Left renal pelvis (tissue), 4 donors: Measurements from ENCODE around the gene HDAC11. TPM values are rescaled to one million over a fixed set of nuclear protein-coding genes. Genes with fewer than 3 reads are reported as not detected.
"Not testable (repeated sequence)": the region's sequence is repeated elsewhere in the genome, so short reads cannot be mapped to it uniquely, and the experiment has no call there.

Source experiments
- DNase-seq, 4 donors: peaks; one replicate each; pipeline ENCODE4 v3.0.0-alpha.2; 2013; ENCODE audit warnings: low read depth in 4 of 4, low spot score in 3 of 4
- polyA plus RNA-seq, 4 donors: library from polyadenylated mRNA; unstranded; fragments of 120-200 nt; gene quantifications; one replicate each; pipeline ENCODE4 v1.2.1, GENCODE V29; 2013; ENCODE audit not compliant: insufficient read length in 4 of 4

The HDAC11 gene
- polyA plus RNA-seq, 4 donors: 5.2 to 24.5 (median 18.3) TPM

DNA sequence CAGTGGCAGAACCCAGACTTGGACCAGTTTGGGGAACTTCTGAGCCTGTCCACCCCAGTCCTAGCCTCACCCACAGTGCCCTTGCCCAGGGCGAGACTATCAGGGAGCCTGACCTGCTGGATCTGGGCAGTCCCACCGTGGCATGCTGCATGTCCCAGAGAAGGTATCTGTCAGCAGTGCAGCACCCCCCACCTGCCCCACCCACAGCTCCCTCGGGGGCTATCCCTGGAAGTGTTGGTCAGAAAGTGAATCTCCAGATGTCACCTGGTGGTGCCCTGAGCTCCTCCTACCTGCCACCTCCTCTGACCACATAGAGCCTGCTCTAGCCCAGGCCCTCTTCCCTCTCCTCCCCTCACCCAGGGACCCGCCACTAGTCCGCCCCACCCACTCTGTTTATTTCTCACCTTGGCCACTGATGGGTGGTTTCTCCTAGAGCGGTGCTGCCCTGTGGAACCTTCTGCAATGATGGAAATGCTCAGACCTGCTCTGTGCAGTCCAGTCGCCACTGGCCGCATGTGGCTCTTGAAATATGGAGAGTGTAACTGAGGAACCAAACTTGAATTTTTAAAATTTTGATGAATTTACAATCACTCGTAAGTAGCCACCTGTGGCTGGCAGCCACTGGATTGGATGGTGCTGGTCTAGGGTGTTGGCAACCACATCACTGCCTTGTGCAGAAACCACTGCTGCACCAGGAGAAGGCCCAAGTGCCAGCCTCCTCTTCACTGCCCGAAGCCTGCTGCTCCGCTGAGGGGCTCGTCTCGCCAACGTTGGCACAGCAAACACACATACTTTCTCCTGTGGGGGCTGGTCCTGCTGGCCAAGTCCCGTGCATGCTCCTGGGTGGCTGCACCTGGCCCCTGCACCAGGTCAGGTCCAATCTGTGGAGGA, 13.1 kb downstream of the HDAC11 start:
- no peak for DNase-seq

DNA sequence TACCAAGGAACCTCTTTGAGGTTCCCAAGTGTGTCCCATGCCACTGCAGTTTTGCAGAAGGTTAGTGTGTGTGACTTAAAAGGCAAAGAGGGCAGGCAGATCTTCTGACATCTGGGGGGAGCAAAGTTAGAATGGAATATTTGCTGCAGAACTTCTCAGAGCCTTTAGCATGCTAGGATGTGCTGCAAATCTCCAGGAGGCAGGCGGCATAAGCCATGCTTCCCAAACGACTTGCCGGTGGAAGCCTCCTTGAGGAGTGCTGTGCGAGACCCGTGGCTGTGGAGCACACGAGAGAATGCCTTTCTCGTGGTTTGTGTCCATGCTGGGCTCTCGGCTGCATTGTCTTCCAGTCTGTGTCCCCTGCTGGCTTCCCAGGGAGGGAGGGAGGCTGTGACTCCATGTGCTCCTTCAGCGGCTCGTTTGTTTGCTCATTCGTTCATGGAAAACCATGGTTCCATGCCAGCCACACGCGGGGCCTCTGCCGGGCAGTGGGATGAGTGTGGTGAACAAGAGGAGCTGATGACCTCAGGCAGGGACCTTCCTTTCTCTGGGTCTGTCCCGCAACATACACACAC, 13.8 kb downstream of the HDAC11 start:
- no peak for DNase-seq

DNA sequence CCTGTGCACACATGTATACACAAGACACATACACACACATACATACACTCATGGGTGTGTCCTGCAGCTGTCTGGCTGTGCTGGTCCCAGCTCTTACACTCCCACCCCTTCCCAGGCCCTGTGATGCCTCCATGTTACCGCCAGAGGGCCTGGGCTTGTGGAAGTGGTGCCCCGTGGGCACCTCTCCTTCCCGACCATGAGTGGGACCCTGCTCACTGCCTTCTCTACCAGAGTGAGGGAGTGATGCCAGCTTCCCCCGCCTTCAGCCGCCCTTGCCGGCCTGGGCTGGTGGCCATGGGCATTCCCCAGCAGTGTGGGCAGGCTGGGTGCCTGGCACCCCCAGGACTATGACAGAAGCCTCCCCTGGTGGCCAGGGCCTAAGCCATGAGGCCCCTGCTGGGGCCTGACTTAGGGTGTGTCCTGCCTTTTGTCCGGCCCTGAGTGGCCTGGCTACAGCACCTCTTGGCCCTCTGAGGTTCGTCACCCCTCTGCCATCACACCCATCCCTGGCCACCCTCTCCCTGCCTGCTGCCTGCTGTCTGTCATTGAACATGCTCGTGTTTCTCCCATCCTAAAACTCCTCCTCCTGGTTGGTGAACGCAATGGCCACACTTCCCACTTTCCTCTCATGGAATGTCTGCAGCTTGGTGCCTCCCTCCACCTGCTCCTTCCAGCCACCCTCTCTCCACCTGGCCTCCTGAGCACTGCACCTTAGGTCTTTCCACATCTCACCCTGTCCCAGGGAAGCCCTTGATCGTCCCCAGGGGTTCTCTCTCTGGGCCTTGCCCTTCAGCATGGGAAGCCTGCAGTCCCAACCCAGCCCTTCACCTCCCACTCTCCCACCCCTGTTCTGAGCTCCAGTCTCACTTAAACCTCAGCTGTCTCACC, 14.6 kb downstream of the HDAC11 start:
- no peak for DNase-seq

DNA sequence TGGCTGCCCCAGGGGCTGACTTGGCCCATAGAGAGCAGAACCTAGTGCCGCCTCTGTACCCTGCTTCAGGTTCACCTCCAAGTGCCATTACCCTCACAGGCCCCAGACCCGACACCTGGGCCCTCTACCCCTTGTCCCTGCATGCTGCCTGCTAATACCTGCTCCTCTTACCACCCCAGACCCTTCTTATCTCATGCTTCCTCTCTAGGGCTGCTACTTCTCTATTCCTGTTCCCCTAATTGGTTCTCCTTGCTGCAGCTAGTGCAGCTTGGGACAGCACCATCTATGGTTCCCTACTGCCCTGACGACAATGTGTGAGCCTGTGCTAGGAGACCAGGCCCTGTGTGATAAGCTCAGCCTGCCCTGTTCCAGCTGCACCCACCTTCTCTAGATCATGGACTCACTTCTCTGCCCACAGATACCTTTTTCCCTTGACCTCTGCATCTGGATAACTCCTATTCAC, 15.3 kb downstream of the HDAC11 start:
- DNase-seq: no peak

DNA sequence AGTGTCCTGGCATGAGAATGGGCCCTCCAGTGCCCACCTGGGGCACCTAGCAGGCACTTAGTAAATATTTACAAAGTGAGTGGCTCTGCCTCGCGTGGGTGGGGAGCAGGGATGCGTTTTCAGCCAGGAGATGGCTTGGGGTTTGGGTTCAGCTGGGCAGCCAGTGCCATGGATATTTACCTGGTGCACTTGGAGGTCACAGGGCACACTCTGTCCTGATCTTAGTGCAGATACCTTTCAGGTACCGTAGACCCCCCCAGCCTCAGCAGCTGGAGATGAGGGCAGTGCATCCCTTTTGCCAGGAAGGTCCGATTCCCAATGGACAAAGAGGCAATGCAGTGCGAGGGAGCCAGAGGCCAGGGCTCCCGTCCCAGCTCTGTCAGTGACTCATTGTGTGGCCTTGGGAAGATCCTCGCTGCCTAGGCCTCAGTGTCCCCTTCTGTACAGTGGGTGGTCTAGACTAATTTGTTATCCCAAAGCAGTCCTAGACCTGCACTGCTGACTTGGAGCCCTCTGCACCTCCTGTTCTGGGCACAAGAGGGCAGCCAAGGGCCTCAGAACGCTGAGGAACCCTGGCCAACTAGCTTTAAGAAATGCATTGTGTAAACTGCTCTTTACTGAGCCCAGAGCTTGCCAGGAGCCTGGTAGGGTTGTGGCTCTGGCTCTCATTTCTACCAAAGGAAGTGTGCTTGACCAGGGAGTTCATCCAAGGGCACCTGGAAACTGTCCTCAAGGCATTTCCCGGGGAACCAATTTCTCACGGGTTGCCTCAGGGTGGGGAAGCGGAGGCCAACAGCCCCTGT, 16.0 kb downstream of the HDAC11 start:
- peak in 1 of 4 donors; percentile 54 for DNase-seq

DNA sequence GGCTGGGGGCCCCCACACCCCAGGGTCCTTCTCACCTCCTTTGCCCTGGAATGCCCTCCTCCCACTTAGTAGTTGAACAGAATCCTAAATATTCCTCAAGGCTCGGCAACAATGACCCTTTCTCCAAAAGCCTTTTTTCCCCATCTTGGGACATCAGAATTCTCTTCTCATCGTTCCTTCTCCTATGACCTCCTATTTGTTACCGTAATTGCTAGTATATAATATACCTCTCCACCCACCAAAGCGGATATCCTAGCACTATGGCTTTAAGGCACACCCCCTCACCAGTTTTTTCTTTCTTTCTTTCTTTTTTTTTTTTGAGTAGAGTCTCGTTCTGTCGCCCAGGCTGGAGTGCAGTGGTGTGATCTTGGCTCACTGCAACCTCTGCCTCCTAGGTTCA, 16.8 kb downstream of the HDAC11 start:
- DNase-seq: no peak

DNA sequence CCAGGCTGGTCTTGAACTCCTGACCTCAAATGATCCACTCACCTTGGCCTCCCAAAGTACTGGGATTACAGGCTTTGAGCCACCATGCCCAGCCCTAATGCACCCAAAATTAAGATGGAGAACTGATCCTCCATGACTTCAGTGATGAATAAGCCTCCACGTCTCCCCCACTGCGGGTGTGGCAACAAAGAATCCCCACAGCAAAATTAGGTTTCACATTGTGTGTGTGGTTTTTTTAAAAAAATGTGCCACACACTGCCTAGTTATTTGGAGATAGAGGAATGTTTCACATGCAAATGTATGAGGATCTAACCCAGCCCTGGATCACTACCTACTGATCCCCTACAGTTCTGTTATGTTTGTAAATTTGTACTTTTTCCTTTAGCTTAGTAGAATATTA, 17.3 kb downstream of the HDAC11 start:
- DNase-seq: no peak

DNA sequence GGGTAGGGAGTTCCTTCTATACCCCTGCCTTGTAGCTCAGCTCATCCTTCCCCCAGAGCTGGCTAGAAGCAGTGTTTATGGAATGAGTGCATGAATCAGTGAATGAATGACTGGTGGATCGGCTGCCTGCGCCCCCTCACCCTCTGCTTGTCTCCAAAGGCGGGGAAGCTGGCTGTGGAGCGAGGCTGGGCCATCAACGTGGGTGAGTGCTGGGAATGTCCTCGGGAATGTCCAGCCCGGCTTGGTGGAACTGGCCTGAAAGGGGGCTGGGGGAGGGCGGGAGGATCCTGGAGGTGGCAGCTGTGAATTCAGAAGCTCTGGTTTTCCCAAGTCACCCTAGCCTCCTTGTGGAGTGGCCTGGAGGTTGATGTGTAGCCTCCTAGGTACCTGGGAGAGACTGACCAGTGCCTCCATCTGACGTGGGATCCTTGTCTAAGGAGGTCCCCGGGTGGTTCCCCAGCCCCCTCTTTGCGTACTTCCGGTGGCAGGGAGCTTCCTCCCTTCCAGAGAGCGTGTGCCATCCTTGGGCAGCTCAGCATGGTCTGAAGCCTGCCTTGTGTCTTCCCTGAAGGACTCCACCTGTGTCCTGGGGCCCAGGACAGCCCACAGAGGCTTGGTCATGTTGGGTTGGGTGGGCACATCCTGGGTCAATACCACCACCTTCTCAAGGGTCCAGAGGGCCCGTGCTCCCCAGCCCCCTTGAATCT, 18.4 kb downstream of the HDAC11 start:
- DNase-seq: no peak

DNA sequence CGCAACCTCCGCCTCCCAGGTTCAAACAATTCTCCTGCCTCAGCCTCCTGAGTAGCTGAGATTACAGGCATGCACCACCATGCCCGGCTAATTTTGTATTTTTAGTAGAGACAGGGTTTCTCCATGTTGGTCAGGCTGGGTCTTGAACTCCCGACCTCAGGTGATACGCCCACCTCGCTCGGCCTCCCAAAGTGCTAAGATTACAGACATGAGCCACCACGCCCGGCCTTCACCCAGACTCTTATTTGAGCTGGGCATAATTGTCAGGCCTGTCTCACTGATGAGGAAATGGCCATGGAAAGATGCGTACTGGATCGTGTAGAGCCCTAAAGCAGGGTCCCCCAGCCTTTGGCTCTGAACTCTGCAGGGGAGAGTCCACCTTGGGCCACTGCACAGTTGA, 19.1 kb downstream of the HDAC11 start:
- DNase-seq: not testable (repeated sequence)

DNA sequence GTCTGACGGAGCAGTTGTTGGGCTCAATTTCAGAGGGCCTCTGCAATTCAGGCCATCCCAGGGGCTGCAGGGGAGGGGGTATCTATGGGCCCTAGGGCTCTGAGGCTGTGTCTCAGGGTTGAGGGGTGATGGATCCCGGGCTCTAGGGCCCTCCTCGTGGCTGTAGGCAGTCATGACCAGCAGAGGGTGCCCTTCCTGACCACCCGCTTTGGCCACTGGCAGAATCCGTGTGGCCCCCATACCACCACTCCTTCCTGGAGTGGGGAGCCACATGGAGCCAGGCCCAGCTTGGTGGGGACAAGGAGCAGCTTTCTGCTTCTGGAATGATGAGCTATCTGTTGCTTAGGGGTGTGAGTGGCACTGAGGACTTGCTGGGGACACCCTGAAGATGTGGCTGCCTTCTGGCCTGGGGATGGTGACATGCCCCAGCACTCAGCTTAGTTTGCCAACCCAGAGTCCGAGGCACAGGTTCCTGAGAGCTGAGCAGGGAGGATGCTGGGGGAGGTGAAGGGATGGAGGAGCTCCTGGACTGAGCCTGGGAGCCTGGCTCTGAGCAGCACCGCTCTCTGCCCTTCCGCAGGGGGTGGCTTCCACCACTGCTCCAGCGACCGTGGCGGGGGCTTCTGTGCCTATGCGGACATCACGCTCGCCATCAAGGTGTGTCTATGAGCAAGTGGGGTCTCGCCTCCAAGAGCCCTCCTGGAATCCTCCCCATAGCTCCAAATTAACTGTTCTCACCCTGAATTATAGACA, 20.2 kb downstream of the HDAC11 start:
- no peak for DNase-seq

DNA sequence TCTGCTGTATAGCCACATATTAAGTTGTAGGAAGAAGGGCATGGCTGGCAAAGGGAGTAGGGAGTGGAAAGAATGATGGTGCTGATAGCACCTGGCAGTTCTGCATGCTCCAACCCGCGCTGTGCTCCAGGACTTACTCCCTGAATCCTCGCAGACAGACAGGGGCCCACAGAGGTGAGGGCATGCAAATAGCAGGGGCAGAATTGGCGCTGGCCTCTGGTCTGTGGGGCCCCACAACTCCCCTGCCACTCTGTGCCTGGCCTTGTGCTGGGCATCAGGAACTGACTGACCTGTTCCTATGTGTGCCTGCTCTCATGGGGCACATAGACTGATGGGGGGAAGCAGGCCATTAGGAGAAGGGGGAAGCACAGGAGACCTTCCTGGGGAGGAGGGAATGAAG, 20.9 kb downstream of the HDAC11 start:
- no peak for DNase-seq

DNA sequence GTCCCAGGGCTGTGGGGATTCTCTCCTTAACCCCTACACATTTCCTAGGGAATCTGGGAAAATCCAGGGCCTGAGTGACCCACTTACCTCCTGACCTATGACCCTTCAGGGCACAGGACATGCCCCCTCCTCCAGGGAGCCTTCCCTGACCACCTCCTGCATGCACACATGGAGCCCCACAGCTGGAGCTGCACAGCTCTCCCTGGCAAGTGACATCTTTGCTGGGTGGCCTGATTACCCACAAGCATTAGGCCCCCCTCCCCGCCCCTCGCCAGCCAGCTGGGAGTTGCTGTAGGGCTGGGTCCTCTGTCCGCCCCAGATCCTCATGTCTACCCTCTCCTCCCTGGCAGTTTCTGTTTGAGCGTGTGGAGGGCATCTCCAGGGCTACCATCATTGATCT, 21.4 kb downstream of the HDAC11 start:
- DNase-seq: no peak

DNA sequence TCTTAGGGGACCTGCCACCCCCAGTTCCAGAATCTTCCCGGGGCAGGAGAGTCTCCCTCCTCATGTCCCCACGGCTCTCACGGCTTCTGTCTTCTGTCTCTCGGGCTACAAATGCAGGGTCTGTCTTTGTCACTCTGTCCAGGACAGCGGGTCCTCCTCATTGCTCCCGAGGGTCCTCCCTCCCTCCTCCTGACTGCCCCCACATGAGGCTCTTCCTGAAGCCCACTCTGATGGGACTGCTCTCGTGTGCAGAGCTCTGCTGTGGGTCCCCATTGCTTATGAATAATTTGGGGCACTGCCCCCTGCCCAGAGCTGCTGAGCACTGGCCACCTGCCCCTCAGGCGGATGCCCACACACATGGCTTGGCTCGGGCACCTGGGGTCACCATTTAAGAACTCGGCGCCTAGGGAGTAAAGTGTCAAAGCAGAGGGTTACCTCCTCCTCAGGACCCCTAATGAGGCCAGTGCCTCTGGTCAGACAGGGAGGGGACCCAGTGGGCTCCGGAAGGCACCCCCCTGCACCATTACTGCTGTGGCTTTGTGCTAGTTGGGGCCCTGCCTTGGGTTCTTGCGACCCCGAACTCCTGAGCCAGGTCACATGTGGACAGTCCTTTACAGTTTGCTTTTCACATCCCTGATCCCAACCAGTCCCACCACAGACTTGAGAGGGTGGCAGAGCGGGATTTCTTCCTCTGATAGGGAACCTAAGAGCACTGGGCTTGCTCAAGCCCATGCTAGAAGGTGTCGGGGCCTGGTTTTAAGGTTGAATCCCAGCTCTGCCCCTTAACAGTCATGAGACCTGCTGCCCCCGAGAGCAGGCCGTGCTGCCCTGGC, 22.1 kb downstream of the HDAC11 start:
- no peak for DNase-seq

DNA sequence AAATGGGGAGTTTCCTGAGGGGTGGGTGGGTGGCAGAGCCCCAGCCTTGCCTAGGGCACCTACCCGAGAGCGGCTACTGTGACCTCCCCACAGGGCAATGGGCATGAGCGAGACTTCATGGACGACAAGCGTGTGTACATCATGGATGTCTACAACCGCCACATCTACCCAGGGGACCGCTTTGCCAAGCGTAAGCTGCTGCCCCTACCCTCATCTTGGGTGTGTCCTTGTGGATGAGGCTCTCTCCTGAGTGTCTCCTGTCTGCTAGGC, 22.6 kb downstream of the HDAC11 start:
- no peak for DNase-seq

DNA sequence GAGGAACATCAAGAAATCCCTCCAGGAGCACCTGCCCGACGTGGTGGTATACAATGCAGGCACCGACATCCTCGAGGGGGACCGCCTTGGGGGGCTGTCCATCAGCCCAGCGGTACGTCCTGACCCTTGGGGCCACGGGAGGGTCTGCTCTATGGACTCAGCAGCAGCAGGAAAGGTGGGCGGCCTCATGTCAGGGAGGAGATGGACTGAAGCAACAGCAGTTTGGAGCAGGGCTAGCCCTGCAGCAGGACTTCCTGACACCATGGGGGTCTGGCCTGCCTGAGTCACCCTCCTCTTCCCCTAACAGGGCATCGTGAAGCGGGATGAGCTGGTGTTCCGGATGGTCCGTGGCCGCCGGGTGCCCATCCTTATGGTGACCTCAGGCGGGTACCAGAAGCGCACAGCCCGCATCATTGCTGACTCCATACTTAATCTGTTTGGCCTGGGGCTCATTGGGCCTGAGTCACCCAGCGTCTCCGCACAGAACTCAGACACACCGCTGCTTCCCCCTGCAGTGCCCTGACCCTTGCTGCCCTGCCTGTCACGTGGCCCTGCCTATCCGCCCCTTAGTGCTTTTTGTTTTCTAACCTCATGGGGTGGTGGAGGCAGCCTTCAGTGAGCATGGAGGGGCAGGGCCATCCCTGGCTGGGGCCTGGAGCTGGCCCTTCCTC, 24.2 kb downstream of the HDAC11 start:
- no peak for DNase-seq

DNA sequence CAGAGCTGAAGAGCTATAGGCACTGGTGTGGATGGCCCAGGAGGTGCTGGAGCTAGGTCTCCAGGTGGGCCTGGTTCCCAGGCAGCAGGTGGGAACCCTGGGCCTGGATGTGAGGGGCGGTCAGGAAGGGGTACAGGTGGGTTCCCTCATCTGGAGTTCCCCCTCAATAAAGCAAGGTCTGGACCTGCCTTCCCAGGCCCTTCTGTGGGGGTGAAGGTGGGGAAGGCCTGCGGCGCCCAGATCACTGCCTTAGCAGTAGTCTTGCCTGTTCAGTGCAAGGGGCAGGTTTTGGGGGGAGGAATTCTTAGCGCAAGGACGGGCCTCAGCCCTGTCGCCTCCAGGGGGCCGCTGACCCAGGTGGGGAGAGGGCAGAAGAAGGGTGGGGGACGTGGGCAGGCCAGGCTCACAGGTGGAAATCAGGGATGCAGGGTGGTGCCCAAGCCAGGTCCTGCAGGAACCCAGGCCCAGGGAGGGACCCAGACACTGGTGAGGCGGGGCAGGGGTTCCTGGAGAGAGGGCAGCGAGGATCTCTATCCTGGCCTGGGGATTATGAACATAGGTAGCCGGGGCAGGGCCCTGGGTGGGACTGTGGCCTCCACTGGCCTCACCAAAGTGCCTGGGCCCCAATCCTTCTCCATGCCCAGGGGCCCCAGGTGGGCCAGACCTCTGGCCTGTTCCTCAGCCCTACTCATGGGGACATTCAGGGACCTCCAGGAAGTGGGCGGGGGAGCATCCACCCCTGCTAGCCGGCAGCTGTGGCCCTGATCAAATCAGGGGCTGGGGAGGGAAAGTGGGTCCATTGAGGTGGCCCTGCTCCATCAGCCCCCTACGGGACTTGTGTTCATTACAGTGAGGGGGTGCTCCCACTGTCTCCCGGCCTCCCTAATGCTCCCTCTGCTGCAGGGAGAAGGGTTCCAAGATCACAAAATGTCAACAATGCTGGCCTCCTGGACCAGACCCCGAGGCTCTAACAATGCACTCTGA, 25.3 kb downstream of the HDAC11 start:
- no peak for DNase-seq

DNA sequence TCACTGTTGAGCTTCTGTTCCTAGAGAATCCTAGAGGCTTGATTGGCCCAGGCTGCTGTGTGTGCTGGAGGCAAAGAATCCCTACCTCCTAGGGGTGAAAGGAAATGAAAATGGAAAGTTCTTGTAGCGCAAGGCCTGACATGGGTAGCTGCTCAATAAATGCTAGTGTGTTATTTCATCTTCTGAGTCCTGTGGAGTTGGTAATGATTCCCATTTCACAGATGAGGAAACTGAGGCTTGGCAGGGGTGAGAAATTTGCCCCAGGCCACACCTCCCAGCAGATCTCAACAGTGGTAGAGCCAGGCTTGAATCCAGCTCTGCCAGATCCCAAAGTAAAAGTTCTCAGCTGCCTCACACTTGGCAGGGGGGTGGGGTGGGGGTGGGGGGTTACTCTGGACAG, 26.1 kb downstream of the HDAC11 start:
- DNase-seq: no peak
